Right ventricle myocardium superior (tissue), 1 donor: ENCODE results near the gene KXD1. TPM values are rescaled to one million over a fixed set of nuclear protein-coding genes. Genes with fewer than 3 reads are reported as not detected.
"Not testable (repeated sequence)": the region's sequence is repeated elsewhere in the genome, so short reads cannot be mapped to it uniquely, and the experiment has no call there.

Source experiments
- ATAC-seq: fragments of 200-7000 bp; cut with Tn5 transposase; one replicate; pipeline ENCODE4 v1.9.1; 2020; ENCODE audit warnings: mild to moderate bottlenecking; ENCODE audit not compliant: poor library complexity
- DNase-seq: peaks from one replicate; pipeline ENCODE4 v3.0.0-alpha.2; 2020
- intact Hi-C: fragments of 100-400 bp; cut with DNase I; formaldehyde crosslinking; loops from one replicate; pipeline ENCODE4 v1.11.2; 2022
- total RNA-seq: library from RNA; stranded (reverse); fragmentation: NEBNext Ultra II Directional; extraction: Animal tissue kit (Norgen Biotek cat#: 25700); gene quantifications from one replicate; pipeline ENCODE4 v1.2.1, GENCODE V29; 2021
- donor health status: DM: no; HTN: yes; CAD: no; lungs with severe emphysema.

The KXD1 gene
- total RNA-seq, 1 donor from 2014 or later, result 44.4 TPM

- intact Hi-C loops, result no loop called here
- peak; percentile 10 for ATAC-seq
- DNase-seq, result no peak
Observed at GRCh38 chr19:18531485-18531884, 26.2 kb upstream of the KXD1 start.

DNA sequence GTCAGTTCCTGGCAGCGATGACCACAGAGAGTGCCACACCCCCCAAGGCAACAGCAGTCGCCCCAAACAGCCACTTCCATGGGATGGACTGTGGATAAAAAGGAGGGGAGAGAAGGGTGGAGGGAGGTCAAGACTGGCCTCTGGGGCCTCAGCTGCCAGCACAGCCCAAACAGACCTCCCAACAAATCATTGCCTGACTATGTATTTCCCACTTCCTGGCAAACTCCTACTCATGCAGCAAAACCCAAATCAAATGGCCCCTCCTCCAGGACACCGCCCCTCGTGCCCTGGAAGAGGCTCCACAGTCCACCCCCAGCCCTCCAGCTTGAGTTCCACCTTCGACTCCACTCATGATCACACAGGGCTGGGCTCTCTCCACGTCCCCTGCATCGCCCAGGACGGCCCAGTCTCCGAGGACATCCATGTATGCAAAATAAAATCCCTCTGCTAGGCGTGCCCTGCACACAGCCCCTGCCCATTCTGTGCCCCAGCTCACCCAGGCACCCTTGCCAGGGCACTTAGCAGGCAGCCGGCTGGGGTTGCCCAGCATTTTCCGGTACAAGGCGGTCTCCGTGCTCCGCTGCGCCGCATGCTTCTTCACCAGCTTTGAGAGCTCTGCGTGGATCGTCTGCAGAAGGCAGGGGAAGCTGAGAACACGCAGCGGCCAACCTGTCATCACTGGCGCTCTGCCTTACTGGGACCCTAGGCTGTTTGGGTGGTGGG lies 25.3 kb upstream of the KXD1 start:
- DNase-seq (no peak), ATAC-seq (no peak)

GRCh38 chr19:18533058-18533457 lies 24.6 kb upstream of the KXD1 start:
- DNase-seq, result no peak
- intact Hi-C loops, result no loop called here
- no peak for ATAC-seq

More for the DNA sequence above, 25.3 kb upstream of the KXD1 start:
- intact Hi-C loops, result no loop called here

- intact Hi-C loops, result no loop called here
- DNase-seq, result no peak
- ATAC-seq, result no peak
Observed at GRCh38 chr19:18536475-18536874, 21.2 kb upstream of the KXD1 start.

DNA sequence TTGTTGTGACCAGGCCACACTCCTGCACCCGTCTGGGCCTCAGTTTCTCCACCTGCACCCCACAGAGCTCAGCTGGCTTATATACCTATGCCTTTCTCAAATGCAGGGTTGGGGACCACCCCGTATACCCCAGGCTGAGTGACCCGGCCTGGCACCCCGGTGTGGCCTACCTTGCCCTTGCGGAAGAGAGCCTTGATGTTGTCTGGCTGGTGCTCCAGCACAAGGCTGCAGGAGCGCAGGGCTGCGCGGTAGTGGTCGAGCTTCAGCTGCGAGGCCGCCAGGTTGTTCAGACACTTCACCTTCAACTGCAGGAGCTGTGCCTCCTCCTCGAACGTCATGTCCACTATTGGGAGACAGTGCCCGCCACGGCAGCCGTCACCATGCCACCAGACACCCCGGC lies 20.2 kb upstream of the KXD1 start:
- no peak for DNase-seq
- intact Hi-C loops, result no loop called here
- no peak for ATAC-seq

- ATAC-seq, result no peak
- DNase-seq, result no peak
- intact Hi-C loops, result no loop called here
Observed at GRCh38 chr19:18538115-18538514, 19.6 kb upstream of the KXD1 start.

GRCh38 chr19:18539372-18539771 lies 18.3 kb upstream of the KXD1 start:
- ATAC-seq (no peak), DNase-seq (no peak)

DNA sequence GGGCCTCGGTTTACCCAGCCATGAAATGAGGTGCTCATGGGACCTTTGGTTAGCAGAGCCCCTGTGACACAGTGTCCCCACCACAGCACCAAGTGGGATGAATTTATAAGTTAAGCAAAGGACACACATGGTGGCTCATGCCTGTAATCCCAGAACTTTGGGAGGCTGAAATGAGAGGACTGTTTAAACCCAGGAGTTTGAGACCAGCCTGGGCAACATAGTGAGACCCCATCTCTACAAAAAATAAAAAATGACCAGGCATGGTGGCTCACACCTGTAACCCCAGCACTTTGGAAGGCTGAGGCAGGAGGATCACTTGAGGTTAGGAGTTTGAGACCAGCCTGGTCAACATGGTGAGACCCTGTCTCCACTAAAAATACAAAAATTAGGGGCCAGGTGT lies 17.5 kb upstream of the KXD1 start:
- ATAC-seq, intact Hi-C loops: not testable (repeated sequence)

More at GRCh38 chr19:18539372-18539771, 18.3 kb upstream of the KXD1 start:
- intact Hi-C loops, result no loop called here

DNA sequence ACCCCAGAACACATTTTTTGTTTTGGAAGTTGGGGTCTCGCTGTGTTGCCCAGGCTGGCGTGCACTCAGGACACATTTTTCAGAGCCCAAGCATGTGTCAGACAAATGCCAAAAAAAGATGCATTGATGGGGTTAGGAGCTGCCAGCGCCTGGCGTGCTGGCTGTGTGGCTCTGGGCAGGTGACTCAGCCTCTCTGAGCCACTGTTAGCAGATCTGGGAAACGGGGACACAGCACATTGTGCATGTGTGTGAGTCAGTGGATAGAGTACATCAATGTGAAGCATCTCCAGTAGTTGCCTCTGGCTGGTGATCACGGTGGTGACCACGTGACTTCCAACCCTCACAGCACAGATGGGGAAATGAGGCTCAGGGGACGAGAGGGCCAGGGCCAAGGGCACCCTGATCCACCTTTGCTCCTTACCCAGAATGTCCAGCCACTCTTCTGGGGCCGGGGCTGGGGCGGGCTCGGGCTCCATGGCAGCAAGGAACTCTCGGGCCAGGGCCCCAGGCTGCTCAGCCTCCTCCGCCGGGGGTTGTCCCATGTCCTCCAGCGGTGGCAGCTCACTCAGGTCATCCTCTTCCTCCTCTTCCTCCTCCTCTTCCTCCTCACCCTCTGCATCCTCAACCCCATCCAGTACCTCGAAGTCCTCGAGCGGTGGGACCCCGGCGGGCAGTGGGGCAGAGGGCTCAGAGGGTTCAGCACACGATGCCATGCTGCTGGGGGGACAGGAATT lies 16.2 kb upstream of the KXD1 start:
- no peak for DNase-seq
- no peak for ATAC-seq
- intact Hi-C loops, result no loop called here

More for the DNA sequence above, 17.5 kb upstream of the KXD1 start:
- not testable (repeated sequence) for DNase-seq

- ATAC-seq, result no peak
- intact Hi-C loops, result no loop called here
- no peak for DNase-seq
Observed at GRCh38 chr19:18541992-18542940, 15.4 kb upstream of the KXD1 start.

DNA sequence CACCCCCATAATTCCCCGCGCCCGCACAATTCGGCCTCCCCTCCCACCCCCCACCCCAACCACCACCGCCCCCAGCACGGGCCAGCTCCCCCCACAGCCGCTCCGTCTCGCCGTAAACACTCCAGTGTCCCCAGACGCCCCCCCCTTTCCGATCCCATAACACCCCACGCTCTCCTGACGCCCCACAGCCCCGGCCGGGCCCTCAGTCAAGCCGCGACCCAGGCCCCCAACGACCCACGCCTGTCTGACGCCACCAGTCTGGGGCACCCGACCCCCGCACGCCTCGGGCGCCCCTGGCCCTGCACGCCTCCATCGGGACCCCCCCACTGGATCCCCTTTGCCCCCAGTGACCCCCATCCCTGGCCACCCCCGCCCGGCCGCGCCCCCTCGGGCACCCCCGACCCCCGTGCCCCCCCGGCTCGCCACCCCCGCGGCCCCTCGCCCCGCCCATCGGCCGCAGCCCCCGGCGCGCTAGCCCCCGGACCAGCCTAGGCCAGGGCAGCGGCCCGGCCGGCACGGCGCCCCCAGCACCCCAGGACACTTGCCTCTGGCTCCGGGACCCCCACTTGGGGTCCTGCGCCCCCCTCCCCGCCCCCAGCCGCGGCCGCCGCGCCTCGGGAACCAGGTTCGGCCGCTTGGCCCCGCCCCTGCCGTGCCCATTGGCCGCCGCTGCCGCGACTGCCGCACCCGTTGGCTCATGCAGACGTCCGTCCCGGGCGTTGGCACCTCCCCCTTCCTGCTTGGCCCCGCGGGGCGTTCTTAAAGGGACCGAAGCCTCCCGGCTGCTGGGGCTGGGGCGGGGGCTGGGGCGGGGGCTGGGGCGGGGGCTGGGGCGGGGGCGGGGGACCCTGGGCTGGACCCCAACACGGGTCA lies 14.5 kb upstream of the KXD1 start, which contains the start of gene FKBP8:
FKBP8 (minus strand) TSS at position 633 of the 873 bp plus-strand sequence. CDS start 1,603 bp downstream, outside the sequence.
- ATAC-seq (peak; percentile 99), DNase-seq (peak; percentile 97)
- intact Hi-C loops, result no loop called here

DNA sequence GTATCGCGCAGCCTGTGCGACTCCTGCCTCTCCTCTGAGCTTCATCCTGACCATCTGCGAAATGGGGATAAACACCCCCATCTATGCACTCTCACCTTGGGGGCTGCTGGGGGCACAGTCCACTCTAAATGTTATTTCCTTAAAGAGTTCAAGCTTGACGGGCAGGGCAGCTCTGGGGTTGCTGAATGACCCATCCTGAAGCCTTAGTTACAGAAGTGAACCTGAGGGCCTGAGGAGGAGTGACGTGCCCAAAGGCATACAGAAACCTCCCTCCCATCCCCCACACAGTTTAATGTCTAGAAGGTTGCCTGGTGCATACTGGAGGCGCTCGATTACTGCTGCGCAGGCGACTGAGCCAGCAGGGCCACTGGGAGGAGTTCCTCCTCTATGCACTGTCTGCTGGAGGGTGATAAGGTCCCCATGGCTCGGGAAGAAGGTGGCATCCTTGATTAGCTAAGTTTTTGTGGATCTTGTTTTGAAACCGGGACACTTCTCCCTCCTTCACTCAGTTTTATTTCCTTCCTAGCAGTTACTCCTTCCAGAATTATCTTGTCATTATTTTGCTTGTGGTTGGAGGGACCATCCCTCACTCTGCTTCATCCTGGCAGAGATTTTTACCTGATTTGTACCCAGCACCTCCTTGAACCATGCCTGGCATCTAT lies 13.7 kb upstream of the KXD1 start:
- DNase-seq (peak; percentile 64), ATAC-seq (peak; percentile 58)
- intact Hi-C loops, result no loop called here

- intact Hi-C loops, result no loop called here
- ATAC-seq (no peak), DNase-seq (no peak)
Observed at GRCh38 chr19:18551631-18552030, 6.0 kb upstream of the KXD1 start.

GRCh38 chr19:18558202-18558555 lies 509 bp downstream of the KXD1 start:
- no peak for ATAC-seq
- intact Hi-C loops, result no loop called here
- no peak for DNase-seq

GRCh38 chr19:18558604-18559003 lies 934 bp downstream of the KXD1 start:
- DNase-seq (no peak), ATAC-seq (no peak)
- intact Hi-C loops, result no loop called here

DNA sequence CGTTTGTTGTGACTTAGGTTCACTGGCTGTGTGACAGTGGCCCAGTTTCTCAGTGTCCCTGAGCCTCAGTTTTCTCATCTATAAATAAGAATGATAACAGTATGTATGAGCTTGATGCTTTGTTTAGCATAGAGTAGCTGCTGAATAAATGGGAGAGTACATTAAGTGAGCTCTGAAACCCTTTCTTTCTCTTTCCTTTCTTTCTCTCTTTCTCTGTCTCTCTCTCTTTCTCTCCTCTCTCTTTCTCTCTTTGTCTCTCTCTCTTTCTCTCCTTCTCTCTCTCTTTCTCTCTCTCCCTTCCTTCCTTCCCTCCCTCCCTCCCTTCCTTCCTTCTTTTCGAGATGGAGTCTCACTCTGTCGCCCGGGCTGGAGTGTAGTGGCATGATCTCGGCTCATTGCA lies 2.0 kb downstream of the KXD1 start:
- no peak for DNase-seq
- no peak for ATAC-seq
- intact Hi-C loops, result loop anchor here (5.0 kb wide), 1 partner anchor 107 kb away; no protein-coding TSS in a partner anchor

DNA sequence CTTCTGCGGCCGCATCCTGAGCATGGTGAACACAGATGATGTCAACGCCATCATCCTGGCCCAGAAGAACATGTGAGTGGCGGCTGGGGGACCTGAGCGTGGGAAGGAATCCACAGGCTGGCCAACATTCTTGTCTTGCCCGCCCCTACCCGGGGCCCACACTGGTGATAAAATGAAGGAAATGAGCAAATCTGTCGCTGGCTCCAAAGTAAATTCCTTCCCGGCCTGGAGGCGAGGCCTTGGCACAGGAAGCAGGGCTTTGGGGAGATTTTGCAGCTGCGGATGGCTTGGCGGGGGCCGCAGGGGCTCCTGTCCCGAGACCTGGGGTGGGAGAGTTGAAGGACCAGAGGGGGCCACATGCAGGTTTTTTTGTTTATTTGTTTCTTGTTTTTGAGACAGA lies 4.4 kb downstream of the KXD1 start:
- ATAC-seq (peak; percentile 2), DNase-seq (peak; percentile 60)
- intact Hi-C loops, result loop anchor here (5.0 kb wide), 1 partner anchor 110 kb away; no protein-coding TSS in a partner anchor

- DNase-seq (no peak), ATAC-seq (no peak)
- intact Hi-C loops, result no loop called here
Observed at GRCh38 chr19:18566953-18567352, 9.3 kb downstream of the KXD1 start.
